ENCODE measurements around the gene ZNF117.
"Not testable (repeated sequence)": the region's sequence is repeated elsewhere in the genome, so short reads cannot be mapped to it uniquely, and the experiment has no call there.

- not testable (repeated sequence) for TF ChIP-seq CTCF, POLR2A (IDR thresholded peaks at IDR 0.05)
These were observed 45.7 kb upstream of the ZNF117 start for GRCh38 chr7:65036526-65036925.

All from testis (tissue), 2 donors.